MV-4-11 (cell line): Measurements from ENCODE around the gene TRHDE.

Experiments used
- DNase-seq: peaks from one replicate; lab custom pipeline; 2025; lab: John Stamatoyannopoulos, UW

TRHDE gene, protein sequence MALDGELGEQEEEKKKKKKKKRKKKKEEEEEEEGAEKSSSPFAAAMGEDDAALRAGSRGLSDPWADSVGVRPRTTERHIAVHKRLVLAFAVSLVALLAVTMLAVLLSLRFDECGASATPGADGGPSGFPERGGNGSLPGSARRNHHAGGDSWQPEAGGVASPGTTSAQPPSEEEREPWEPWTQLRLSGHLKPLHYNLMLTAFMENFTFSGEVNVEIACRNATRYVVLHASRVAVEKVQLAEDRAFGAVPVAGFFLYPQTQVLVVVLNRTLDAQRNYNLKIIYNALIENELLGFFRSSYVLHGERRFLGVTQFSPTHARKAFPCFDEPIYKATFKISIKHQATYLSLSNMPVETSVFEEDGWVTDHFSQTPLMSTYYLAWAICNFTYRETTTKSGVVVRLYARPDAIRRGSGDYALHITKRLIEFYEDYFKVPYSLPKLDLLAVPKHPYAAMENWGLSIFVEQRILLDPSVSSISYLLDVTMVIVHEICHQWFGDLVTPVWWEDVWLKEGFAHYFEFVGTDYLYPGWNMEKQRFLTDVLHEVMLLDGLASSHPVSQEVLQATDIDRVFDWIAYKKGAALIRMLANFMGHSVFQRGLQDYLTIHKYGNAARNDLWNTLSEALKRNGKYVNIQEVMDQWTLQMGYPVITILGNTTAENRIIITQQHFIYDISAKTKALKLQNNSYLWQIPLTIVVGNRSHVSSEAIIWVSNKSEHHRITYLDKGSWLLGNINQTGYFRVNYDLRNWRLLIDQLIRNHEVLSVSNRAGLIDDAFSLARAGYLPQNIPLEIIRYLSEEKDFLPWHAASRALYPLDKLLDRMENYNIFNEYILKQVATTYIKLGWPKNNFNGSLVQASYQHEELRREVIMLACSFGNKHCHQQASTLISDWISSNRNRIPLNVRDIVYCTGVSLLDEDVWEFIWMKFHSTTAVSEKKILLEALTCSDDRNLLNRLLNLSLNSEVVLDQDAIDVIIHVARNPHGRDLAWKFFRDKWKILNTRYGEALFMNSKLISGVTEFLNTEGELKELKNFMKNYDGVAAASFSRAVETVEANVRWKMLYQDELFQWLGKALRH

DNA sequence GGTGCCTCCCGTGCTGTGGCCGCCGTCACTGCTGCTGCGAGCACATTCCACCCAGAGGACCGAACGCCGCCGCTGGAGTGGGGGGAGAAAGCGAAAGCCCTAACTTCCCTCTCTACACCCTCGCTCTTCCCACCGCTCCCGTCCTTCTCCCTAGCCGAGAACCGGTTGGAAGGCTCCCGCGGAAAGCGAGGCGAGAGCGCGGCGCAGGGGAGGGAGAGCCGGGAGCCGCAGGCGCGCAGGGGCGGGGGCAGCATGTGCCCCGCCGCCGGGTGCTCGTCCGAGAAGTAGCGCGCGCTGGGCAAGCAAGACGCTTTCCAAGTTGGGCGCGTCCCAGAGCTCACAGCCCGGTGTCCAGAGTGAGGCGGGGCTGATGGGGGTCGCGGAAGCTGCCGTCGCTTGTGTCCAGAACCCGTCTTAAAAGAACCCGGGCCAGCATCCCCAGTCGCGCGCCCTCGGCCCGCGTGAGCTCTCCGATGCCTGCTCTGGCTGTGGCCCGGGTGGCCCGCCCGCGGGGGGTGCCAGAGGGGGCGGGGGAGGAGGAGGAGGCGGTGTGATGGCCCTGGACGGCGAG is at the start of gene TRHDE:
TRHDE (plus strand) TSS at position 280 of the 571 bp plus-strand sequence; CDS start at position 554, 274 bp downstream.
- DNase-seq, result no peak

DNA sequence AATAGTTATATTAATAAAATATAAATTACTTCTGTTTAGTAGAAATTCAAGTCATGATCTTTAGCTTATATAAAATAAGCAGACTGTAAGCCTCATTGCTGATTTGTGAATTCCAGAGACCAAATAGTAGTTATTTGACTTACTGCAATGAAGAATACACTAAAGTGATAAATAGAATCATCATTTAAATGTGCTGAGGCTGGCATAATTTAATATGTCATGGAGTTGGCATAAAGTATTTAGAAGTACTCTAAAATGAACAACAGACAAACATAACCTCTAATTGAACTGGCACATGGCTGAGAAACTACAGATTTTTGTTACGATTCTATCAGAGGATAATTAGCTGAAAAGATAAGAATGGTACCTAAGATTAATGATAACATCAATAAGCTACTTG is 45.7 kb upstream of the TRHDE start:
- no peak for DNase-seq

DNA sequence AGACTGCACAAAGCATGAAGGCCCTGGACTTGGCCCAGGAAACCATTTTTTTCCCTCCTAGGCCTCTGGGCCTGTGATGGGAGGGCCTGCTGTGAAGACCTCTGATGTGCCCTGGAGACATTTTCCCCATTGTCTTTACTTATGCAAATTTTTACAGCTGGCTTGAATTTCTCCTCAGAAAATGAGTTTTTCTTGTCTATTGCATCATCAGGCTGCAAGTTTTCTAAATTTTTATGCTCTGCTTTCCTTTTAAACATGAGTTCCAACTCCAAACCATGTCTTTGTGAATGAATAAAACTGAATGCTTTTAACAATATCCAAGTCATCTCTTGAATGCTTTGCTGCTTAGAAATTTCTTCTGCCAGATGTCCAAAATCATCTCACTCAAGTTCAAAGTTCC is 43.7 kb upstream of the TRHDE start:
- no peak for DNase-seq

DNA sequence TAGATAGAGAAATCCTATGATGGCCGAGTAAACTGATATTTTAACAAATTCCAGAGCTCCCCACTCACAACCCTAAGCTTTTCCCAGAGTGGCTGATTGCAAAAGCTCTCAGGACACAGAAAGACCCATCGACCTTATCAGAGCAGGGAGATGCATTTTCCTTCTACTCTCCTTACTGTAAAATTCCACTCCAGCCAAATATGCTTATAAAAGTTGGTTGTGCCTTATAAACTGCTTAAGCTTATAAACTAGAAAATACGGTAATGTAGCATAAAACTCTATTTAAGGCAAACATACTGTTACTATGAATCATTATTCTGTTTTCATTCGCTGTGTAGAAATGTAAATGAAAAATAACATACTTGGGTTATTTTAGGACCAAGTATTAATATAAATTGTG is 41.6 kb upstream of the TRHDE start:
- no peak for DNase-seq

DNA sequence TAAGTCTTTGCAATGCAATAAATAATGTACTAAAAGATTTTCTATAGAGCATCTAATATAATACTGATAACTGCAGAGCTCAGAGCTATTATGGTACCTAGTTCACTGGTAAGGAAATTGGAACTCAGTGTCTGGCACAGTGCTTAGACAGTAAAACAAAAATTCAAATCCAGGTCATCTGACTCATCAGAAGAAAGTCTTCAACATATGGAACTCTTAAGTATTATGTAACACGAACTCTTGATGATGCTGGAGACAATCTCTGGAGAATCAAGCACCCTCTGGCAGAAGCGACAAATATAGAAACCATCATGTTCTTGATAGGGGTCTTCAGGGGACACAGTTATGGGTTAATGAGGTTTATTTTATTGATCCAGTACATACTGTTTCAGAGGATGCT is 37.3 kb upstream of the TRHDE start:
- no peak for DNase-seq

DNA sequence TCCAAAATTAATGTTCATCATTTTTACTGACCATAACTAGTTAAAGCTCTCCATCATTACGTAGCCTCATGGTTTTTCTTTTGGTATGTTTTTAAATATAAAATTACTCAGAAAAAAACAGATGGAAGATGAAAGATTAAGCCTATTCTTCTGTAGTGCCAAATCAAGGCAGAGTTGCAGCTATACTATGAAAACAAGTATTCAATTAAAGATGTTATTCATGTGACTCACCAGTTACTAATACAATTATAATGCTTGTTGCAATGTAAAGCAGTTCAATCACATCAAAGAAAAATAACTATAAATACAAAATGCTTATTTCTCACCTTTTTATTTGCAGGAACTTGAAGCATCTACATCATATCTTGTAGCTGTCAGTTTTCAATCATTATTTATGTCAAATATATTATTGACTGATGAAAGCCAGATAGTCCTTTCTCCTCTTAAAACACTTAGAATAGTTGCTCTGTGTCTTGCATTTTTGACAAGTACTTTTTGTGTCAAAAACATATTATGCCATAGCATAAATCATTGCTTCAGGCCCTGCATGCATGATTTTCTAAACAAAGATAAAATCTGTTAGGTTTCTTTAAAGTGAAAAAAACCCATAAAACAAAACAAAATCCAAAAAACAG is 36.0 kb upstream of the TRHDE start:
- DNase-seq, result no peak

DNA sequence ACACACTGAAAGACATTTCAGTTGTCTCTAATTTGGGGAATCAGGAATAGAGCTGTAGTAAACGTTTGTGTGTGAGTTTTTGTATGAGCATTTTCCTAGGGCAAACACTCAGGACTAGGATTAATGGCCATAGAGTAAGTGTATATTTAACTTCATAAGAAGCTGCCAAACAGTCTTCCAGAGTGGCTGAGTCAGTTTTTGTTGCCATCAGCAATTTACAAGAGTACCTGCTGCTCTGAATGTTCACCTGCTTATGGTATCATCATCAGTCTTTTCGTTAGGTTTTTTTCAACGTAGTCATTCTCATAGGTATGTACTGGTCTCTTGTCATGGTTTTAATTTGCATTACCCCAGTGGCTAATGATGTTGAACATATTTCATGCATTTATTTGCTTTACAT is 30.6 kb upstream of the TRHDE start:
- no peak for DNase-seq

DNA sequence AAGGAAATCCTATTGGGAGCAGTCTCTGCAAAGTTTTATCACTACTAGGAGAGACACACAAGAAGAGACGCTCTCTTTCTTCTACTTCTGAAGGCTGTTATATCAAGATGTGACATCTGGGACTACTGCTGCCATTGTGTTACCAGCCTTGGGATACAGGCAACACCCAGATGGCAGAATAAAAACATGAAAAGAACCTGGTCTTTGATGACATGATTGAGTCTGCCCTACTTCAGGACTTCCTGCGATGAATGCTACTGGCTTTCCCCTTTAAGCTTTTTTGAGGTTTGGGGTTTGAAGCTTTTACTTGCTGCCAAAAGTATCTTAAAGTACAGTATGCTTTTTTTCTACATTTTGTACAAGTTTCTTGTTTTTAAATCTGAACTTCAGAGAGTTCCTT is 29.2 kb upstream of the TRHDE start:
- no peak for DNase-seq

DNA sequence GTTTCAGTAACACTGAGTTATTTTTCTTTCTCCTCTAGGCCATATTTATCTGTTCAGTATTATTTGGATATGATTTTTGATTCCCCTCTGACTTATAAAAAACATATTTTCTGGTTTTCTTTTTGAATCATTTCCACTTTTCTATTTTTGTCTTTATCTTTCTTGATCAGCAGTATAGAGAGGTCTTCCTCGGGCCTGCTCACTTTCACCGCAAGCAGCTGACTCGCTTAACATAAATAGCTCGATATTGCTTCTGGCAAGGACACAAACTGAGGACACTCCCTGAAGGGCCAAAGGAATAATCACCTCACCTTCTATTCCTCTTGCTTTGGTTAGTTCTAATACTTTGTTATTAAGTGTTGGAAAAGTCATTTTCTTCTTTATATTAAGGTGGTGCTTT is 25.8 kb upstream of the TRHDE start:
- DNase-seq, result no peak

DNA sequence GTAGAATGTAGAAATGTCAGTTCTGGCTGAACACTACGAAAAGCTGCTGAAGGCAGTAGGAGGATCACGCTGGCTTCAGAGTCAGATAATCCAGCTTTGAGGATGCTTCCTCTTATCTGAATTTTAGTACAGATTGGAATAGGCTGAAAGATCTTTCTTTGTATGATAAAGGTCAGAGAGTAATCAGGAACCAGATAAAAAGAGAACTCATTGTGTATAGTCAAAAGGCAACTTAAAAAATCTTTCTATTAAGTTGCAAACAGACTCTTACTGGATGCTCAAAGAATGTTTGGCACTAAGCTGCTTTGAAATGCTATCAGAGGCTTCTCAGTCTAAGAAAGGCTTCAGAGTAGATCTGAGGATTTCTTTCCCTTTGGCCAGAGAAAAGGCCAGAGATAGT is 21.8 kb upstream of the TRHDE start:
- no peak for DNase-seq

DNA sequence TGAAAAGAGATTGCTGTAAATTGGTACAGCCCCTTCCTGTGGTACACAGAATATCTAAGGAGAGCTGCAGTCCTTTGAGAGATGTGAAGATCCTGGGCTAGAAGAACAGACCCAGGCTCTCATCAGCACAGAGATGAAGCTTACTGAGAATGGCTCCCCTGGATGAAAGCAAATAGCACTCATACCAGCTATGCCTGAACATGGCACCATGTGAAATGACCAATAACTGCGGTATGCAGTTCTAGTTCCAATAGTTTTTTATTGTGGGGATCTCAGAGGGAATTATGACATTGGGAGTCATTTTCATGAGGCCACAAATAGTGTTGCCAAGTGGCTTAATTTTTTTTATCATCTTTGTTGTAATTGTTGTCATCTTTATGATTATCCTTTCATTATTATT is 15.4 kb upstream of the TRHDE start:
- DNase-seq, result no peak

DNA sequence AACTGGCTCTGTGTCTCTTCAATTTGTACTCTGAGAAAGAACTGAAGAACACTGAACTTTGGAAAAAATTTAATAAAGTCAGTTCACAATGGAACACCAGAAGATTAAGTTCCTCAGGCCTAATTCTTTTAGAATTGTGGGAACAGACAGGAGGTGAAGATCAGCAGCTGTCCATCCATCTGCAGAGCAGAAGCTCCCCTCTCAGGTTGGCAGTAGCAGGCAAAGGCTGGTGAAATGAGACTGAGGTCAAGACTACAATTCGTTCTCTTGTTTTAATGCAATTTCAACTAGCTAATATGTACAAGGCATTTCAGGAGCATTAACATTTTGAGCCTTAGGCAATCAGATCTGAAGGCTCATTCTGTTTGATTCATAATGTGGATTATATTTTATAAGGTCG is 10.3 kb upstream of the TRHDE start:
- DNase-seq, result no peak

DNA sequence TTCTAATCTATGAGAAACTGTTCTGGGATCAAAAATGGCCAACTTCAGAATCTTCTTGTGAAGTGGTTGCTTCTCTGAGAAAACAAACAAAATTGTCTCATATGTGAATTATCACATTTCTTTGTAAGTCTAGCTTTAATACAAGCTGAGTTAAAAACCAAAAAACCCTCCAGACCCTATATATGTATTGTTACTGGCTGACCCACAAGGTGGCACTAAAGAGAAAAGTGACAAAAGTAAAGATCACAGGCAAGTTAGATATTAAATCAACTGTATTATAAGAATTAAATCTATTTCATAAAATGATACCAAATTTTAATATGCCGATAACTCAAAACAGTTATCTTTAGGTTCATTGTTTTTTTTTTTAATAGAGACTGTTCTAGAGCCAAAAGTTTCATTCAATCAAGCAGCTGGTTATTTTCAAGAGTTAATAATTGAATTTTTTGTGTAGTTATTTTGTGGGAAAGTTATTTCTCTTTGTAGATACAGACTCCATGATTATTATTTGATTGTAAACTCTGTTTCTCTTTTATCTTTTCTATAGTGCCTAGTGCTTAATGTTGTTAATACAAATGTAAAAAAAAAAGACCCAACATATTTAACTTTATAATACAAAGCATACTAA is 7.5 kb upstream of the TRHDE start:
- DNase-seq, result no peak

DNA sequence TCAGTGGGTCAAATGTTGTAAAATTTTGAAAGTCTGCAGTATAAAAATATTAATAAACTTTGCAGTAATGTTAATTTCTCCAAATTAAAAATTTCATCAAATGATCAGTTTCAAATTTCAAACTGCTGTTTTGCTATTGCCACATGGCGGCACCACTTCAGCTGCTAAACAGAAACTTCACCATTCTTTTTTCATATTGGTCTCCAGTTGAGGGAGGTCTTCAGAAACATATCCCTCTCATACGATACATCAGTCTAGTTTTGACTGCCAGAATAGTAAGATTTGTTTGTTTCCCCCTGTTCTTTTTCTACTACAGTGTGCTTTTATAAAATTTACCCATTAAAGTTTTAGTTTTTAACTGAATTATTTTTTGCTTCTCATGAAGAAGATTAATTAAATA is 4.2 kb upstream of the TRHDE start:
- DNase-seq, result no peak

DNA sequence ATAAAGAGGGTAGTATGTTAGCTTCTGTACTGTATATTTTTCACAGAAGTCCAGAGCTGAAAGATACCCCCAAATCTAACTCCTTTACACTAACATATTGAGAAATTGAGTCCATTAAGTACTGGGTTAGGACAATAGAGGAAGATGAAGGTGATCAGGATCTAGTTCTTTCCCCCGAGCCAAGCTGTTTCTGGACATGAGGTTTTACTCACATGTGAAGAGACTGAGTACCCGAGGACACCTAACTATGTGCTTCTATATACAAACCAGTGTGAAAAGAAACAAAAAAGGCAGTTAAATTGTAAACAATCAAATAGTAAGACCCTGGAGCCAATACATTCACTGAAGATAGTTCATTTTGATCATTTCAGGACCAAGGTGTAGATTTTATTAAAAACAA is 3.8 kb upstream of the TRHDE start:
- no peak for DNase-seq

DNA sequence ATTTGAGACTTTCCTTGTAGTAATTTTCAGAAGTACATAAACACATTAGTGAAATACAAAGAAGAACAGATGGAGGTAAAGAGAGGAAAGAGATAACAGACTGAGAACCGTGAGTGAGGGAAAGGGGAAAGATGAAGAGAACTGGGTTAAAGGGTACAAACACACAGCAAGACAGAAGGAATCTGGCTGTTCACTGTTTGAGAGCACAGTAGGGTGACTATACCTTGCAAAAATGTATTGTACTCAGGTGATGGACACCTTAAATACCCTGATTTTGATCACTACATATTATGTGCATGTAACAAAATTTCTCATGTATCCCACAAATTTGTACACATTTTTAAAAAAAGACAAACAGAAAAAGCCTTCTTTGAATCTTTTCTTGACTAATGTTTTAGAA is 2.7 kb upstream of the TRHDE start:
- no peak for DNase-seq

DNA sequence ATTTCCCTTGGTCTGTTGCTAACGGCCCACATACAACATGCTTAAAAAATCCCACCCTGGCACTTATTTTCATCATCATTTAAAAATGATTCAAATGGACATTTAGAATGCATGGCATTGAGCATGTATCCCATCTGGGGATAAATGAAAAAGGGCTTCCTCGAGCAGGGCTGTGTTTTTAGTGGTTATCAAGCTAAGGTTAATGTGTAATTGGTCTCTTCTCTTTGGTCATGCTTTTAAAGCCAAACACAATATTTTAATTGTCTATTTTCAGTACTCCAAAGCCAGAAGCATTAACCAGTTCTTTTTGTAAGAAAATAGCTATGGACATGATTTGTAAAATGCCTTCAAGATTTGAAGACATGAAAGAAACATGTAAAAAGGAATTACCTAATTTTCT is 1.9 kb upstream of the TRHDE start:
- DNase-seq, result no peak

DNA sequence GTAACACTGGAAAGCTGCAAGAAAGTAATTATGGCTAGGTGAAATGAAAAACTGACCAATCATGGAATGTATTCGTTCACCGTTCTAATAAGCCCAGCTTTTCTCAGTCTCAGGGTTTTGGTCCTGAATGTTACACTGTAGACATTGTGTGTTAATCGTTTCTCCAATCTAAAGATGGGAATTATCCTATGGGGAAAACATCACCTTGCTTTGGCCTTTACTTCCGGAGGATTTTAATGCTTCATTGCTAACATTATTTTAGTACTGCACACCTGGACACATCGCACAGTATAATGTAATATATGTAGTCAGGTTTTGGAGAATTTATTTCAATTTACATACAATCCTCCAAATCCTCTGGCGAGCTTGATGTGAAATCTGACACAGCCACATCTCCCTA is 1.2 kb upstream of the TRHDE start:
- no peak for DNase-seq

DNA sequence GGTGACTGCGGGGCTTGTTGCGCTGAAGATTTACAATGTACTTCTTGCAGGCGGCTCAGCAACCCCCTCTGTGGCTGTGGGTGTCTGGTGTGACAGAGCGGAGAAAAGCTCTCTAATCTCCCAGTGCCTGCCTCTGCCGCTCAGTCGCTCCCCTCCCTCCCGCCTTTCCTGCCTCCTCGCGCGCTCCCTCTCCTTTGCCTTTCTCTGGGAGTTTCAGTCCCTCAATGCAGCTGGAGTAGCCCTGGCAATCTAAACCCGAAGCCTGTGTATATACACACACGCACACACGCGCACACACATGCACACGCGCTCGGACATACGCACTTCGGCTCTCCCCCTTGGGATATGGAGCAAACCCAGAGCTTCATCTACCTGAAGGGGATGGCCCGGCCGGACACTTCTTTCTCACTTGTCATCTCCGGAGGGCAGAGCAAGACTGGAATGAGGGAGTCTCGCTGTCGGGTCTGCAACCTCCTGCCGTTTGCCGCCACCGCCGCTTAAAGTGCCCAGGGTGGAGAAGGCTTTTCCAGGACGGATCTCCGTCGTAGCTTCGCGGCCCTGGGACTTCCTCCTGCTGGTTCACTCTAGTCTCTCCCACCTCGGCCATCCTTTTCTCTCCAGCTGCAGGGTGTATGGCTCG is 599 bp upstream of the TRHDE start:
- DNase-seq, result no peak

DNA sequence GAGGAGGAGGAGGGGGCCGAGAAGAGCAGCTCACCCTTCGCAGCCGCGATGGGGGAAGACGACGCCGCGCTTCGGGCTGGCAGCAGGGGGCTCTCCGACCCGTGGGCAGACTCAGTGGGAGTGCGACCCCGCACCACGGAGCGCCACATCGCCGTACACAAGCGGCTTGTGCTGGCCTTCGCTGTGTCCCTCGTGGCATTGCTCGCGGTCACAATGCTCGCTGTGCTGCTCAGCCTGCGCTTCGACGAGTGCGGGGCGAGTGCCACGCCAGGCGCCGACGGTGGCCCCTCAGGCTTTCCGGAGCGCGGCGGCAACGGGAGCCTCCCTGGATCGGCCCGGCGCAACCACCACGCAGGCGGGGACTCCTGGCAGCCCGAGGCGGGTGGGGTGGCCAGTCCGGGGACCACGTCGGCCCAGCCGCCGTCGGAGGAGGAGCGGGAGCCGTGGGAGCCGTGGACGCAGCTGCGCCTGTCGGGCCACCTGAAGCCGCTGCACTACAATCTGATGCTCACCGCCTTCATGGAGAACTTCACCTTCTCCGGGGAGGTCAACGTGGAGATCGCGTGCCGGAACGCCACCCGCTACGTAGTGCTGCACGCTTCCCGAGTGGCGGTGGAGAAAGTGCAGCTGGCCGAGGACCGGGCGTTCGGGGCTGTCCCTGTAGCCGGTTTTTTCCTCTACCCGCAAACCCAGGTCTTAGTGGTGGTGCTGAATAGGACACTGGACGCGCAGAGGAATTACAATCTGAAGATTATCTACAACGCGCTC is 745 bp downstream of the TRHDE start:
- no peak for DNase-seq

DNA sequence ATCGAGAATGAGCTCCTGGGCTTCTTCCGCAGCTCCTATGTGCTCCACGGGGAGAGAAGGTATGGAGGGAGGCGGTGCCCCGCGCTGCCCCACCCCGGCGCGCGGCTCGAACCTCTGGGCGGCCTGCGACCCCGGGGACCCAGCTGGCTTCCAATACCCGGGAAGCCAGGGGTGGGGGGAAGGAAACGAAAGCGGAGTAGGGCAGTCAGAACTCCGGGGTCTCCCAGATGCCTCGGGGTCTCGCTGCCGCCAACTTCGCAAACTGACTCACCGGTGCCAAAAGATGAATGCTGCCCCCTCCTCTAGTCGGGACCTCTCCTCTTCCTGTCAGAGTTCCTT is 1.3 kb downstream of the TRHDE start:
- no peak for DNase-seq
